ENCODE measurements around the gene NEMF. TPM values are rescaled to one million over a fixed set of nuclear protein-coding genes. Genes with fewer than 3 reads are reported as not detected.
A peak's percentile ranks its signal among the peaks of the same experiment; 100 is the strongest.
"Not testable (repeated sequence)": the region's sequence is repeated elsewhere in the genome, so short reads cannot be mapped to it uniquely, and the experiment has no call there.

The NEMF gene
- total RNA-seq, 1 donor from 2014 or later: 108 TPM

- DNase-seq (ENCODE audit: low spot score): no peak
Measured at GRCh38 chr14:49880267-49881064, 27.9 kb upstream of the NEMF start.

- no peak for DNase-seq (ENCODE audit: low spot score)
Measured at GRCh38 chr14:49879646-49880204, 27.1 kb upstream of the NEMF start.

DNA sequence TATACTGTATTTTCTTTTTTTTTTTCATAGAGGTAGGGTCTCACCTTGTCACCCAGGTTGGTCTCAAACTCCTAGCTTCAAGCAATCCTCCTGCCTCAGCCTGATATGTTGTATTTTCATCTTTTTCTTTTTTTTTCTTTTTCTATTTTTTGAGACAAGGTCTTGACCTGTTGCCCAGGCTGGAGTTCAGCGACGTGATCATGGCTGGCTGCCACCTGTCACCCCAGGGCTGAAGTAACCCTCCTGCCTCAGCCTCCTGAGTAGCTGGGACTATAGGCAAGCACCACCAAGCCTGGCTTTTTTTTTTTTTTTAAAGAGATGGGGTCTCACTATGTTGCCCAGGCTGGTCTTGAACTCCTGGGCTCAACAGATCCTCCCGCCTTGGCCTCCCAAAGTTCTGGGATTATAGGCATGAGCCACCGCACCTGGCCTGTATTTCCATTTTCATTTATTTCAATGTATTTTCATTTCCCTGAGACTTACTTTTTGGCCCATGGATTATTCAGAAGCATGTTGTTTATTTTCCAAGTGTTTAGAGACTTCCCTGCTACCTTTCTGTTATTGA lies 24.1 kb upstream of the NEMF start:
- DNase-seq (ENCODE audit: low spot score): no peak

DNA sequence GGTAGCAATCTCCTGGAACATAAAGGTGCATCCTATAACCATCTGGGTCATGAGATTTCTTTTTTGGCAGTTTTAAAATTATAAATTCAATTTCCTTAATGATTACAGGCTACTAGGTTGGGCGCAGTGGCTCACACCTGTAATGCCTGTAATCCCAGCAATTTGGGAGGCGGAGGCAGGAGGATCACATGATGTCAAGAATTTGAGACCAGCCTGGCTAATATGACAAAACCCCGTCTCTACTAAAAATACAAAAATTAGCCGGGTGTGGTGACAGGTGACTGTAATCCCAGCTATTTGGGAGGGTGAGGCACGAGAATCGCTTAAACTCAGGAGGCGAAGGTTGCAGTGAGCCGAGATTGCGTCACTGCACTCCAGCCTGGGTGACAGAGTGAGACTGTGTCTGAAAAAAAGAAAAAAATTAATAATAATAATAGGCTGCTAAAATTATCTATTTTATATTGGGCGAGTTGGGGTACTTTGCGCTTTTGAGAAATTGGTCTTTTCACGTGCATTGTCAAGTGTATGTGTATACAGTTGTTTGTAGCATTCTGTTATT lies 23.1 kb upstream of the NEMF start:
- no peak for DNase-seq (ENCODE audit: low spot score)

GRCh38 chr14:49873548-49873947 lies 21.0 kb upstream of the NEMF start:
- DNase-seq (ENCODE audit: low spot score): not testable (repeated sequence)

- DNase-seq (ENCODE audit: low spot score): no peak
Measured at GRCh38 chr14:49870908-49871307, 18.3 kb upstream of the NEMF start.

- no peak for DNase-seq (ENCODE audit: low spot score)
Measured at GRCh38 chr14:49868720-49869114, 16.1 kb upstream of the NEMF start.

DNA sequence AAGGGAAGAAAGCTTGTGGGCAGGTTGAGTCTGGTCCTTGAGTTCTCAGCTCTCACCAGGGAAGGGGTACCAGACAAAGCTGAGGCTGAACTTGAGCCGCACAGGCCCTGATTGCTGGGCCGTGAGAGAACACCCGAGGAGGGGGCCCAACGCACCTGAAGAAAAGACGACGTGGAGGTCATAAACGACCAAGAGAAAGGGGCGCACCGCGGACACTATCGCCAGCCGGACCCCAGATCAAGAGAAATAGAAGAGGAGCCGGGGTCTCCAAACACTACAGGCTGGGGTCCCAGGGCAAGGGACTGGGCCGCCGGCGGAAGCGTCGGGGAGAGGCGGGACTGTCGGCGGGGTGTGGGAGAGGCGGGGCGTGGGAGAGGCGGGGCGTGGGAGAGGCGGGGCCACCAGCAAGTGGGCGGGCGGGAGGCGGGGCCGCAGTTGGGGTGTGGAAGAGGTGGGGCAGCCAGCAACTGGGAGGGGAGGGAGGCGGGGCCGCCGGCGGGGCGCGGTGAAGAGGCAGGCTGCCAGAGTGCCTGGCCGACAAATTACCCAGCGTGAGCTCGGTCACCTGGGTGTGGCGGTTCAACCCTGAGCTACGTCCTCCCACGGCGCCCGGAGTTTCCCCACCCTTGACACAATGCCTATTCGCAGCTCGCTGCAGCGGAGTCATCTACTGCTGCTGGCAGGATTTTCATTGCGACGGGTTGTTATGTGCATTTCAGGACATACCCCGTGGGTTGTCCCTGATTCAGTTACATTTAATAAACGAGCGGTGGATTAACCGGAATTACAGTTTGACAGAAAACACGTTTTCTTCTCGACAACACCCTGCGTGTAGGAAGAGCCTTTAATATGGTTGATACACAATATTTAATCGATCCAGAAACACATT lies 15.5 kb upstream of the NEMF start:
- DNase-seq (ENCODE audit: low spot score): peak; percentile 98

GRCh38 chr14:49865431-49865859 lies 12.9 kb upstream of the NEMF start:
- peak; percentile 81 for DNase-seq (ENCODE audit: low spot score)

- no peak for DNase-seq (ENCODE audit: low spot score)
Measured at GRCh38 chr14:49863487-49864281, 11.1 kb upstream of the NEMF start.

GRCh38 chr14:49862089-49862673 lies 9.6 kb upstream of the NEMF start:
- DNase-seq (ENCODE audit: low spot score): peak; percentile 92

DNA sequence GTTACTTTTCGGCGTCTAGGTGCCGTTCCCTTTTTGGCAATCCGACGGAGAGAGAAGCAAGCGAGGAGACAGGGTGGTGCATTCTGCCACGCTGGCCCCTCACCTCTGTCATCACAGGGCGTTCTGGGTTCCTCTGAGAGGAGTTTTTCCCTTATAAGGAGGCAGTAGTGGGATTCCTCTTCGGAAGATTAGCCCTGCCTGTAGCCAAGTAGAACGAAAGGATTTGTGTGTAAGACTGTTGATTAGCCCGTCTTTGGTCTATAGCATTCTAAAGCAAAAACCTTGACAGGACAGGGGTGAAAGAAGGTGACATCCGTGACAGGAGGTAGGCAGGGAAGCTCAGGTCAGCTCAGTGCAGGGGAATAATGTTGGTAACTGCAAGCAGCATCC lies 9.1 kb upstream of the NEMF start:
- DNase-seq (ENCODE audit: low spot score): peak; percentile 78

DNA sequence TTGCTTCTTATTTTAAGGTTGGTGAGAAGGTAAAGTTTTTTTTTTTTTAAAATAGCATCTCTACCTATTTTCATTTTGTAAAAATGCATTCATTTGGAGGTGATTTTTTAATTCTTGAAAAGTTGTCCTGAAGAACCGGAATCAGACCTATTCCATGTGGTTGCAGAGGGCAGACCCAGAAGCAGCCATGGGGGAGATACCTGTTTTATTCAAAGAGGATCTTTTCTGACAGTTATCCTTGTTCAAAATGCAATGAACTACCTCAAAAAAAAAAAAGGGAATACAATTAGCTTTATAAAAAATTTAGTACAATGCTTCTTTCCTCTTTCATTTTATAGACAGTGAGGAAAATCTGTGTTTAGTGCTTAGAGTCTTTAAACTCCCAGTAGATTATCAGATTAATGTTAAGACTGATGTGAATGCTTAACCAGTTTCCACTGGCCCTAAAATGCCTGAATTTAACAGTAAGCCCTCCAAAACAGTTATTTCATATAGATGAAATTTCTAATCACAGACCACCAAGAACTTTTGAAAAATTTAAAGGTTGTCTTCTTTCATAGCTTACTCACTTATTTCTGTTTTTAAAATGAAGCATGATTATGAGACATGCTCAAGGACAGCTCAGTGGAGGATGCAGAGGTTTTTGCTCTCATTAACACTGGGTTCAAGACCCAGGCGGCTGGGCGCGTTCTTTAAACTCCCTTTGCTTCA lies 8.6 kb upstream of the NEMF start:
- DNase-seq (ENCODE audit: low spot score): no peak

- no peak for DNase-seq (ENCODE audit: low spot score)
Measured at GRCh38 chr14:49858383-49858782, 5.8 kb upstream of the NEMF start.

DNA sequence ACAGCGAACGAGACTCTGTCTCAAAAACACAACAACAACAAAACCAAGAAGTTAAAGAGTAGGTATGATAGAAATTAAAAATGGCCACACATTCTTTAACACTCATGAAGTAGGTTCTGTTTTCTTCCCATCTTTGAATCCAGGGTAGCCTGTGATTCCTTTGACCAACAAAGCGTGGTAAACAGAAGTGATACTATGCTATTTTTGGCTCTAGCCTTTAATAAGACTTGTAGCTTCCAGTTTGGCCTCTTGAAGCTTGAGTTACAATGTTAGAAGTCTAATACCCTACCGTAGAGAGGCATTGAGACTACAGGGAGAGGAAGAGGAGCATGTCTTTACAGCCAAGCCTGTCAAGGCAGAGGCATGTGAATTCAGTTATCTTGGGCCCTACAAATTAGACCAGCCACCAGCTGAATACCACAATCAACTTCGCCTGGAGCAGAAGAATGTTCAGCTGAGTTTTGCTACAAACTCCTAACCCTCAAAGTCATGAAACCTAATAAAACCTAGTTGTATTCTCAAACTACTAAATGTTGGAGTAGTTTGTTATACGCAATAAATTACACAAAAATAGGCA lies 4.9 kb upstream of the NEMF start:
- no peak for DNase-seq (ENCODE audit: low spot score)

GRCh38 chr14:49853572-49854375 lies 1.2 kb upstream of the NEMF start:
- DNase-seq (ENCODE audit: low spot score): peak; percentile 75

DNA sequence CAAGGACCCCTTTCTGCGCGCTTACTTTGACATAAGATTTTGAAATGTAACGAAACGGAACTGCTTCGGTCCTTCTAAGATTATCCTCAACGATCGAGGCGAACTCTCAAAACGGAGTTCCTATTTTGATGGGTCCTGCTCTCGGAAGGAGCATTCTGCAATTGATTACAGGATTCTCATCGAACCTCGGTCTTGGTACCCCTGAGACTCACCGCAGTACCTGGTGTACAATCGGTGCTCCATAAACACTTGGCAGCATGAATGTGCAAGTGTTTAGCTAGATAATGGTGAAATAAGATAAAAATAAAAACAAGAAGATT lies 530 bp upstream of the NEMF start:
- no peak for DNase-seq (ENCODE audit: low spot score)

DNA sequence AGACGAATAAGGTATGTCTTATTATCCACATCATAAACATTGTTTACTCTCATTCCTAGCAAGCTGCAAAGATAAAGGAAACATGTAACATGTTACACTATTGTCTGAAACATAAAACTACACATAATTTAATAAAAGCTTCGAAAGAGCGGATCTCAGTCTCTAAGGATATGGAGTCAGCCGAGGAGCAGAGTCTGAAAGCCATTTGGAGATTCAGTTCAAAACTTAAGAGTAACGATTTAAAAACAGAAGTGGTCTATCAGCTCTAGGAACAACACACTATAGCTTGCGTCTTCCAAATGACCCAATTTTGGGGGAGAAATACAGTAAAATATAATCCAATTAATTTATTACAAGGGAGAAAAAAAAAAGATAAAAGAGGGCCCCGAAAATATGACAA lies 775 bp downstream of the NEMF start:
- DNase-seq (ENCODE audit: low spot score): no peak

Data from ureter (tissue), 1 donor.